ENCODE results near the gene FBXW8. TPM values are rescaled to one million over a fixed set of nuclear protein-coding genes. Genes with fewer than 3 reads are reported as not detected.
A peak's percentile ranks its signal among the peaks of the same experiment; 100 is the strongest.

FBXW8 gene
- total RNA-seq, 1 experiment from 2014 or later: 34.8 TPM

- Histone ChIP-seq H3K4me3 (ENCODE audit: low read length) (no peak overlapping the region), H3K9me2 (replicated peaks; ENCODE audit: insufficient read depth, low read length) (no peaks in the 10 kb centered on the region), H3K27me3 (ENCODE audit: low read length) (no peaks in the 10 kb centered on the region), H3K27ac (ENCODE audit: low read length) (peak overlapping the region; percentile 55), H3K4me1 (ENCODE audit: low read length) (peaks cover 72% of the 10 kb centered on the region), H3K9ac (ENCODE audit: low read length) (no peak overlapping the region), H3K9me3 (ENCODE audit: low read length) (no peaks in the 10 kb centered on the region), H3K4me2 (ENCODE audit: low read depth, low read length, poor library complexity, severe bottlenecking) (no peak overlapping the region), H4K20me1 (ENCODE audit: insufficient read depth, low read depth, low read length) (no peaks in the 10 kb centered on the region), H3K79me2 (ENCODE audit: low read length) (peaks cover 13% of the 10 kb centered on the region), H2AFZ (ENCODE audit: low read length) (no peak overlapping the region), H3K36me3 (ENCODE audit: insufficient read depth, low read length) (no peaks in the 10 kb centered on the region; the same call in 1 of the 2 replicates)
- DNase-seq: no peak
Measured at GRCh38 chr12:117061555-117062079, 150.9 kb downstream of the FBXW8 start.

DNA sequence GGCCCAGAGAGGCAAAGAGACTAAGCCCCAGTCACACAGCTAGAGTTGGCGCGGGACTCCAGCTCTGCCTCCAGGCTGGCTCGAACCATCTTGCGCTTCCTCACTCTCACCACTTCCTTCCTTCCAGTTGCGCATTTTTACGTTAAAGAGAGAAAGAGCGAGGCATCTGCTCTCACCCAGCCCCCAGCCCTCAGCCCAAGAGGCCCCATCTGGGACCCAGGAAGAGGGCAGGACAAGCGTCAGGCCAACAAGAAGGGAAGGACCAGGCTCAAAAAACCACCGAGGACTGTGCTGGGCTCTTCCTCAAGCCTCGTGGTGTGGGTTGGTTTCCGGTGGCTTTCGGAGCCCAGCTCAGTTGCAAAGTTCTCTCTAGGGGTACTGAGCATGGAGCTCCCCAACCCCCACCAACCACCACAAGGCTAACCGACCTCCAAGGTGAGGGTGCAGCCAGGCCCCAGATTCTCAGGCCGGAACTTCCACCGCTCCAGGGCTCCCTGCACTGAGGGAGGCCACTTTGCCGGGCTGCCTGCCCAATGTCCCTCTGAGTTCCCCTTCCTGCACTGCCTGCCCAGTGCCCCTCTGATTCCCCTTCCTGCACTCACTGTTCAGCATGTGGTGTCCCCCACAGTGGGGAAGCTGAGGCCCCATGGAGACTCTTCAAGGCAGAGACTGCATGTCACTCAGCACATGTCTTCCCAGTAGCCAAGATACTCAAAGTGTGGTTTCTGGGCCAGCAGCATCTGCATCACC, 152.6 kb downstream of the FBXW8 start:
- no peaks in the 10 kb centered on the region for H4K20me1 ChIP-seq (ENCODE audit: insufficient read depth, low read depth, low read length)
- H3K4me3 ChIP-seq (ENCODE audit: low read length): no peak overlapping the region
- H3K9me3 ChIP-seq (ENCODE audit: low read length): no peaks in the 10 kb centered on the region
- no peak overlapping the region for H3K27ac ChIP-seq (ENCODE audit: low read length)
- no peak overlapping the region for H2AFZ ChIP-seq (ENCODE audit: low read length)
- no peak overlapping the region for H3K4me2 ChIP-seq (ENCODE audit: low read depth, low read length, poor library complexity, severe bottlenecking)
- peaks cover 13% of the 10 kb centered on the region for H3K79me2 ChIP-seq (ENCODE audit: low read length)
- no peaks in the 10 kb centered on the region for H3K9me2 ChIP-seq (replicated peaks; ENCODE audit: insufficient read depth, low read length)
- peaks cover 64% of the 10 kb centered on the region for H3K4me1 ChIP-seq (ENCODE audit: low read length)
- DNase-seq: no peak
- H3K36me3 ChIP-seq (ENCODE audit: insufficient read depth, low read length): no peaks in the 10 kb centered on the region
- H3K27me3 ChIP-seq (ENCODE audit: low read length): no peaks in the 10 kb centered on the region
- no peak overlapping the region for H3K9ac ChIP-seq (ENCODE audit: low read length)

DNA sequence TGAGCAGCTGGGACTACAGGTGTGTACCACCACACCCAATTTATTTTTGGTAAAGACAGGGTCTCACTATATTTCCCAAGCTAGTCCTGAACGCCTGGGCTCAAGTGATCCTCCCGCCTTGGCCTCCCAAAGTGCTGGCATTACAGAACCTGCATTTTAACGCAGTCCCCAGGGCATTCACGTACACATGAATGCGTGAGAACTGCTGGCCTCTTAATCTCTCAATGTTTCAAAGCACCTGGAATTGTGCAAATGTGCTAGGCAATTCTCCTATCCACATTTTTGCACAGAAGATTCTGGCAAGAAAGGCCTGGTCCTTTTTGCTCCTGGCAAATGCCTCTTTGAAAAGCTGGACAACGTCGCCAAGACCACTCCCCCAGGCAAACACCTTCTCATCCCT, 153.3 kb downstream of the FBXW8 start:
- Histone ChIP-seq H3K9me2 (replicated peaks; ENCODE audit: insufficient read depth, low read length) (no peaks in the 10 kb centered on the region), H3K9ac (ENCODE audit: low read length) (no peak overlapping the region), H3K27me3 (ENCODE audit: low read length) (no peaks in the 10 kb centered on the region), H3K4me3 (ENCODE audit: low read length) (no peak overlapping the region), H3K36me3 (ENCODE audit: insufficient read depth, low read length) (no peaks in the 10 kb centered on the region), H3K4me2 (ENCODE audit: low read depth, low read length, poor library complexity, severe bottlenecking) (no peak overlapping the region), H3K79me2 (ENCODE audit: low read length) (peaks cover 17% of the 10 kb centered on the region), H3K9me3 (ENCODE audit: low read length) (no peaks in the 10 kb centered on the region), H4K20me1 (ENCODE audit: insufficient read depth, low read depth, low read length) (no peaks in the 10 kb centered on the region), H2AFZ (ENCODE audit: low read length) (no peak overlapping the region), H3K4me1 (ENCODE audit: low read length) (peaks cover 62% of the 10 kb centered on the region), H3K27ac (ENCODE audit: low read length) (no peak overlapping the region)
- DNase-seq: no peak

DNA sequence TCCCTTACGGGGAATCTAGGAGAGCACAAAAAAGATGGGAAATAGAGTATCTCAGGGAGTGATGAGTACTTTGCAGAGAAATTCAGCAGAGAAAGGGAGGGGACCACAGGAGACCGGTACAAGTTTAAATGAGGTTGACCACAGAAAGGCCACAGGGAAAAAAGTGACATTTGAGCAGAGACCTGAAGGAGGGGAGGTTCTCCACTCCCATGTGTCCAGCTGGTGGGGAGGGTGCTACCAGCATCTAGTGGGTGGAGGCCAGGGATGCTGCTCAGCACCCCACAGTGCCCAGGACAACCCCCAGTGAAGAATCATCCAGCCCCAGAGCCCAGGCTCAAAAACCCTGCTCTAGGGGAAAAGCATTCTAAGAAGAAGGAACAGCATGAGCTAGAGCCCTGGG, 153.8 kb downstream of the FBXW8 start:
- no peaks in the 10 kb centered on the region for H4K20me1 ChIP-seq (ENCODE audit: insufficient read depth, low read depth, low read length)
- peaks cover 57% of the 10 kb centered on the region for H3K4me1 ChIP-seq (ENCODE audit: low read length)

DNA sequence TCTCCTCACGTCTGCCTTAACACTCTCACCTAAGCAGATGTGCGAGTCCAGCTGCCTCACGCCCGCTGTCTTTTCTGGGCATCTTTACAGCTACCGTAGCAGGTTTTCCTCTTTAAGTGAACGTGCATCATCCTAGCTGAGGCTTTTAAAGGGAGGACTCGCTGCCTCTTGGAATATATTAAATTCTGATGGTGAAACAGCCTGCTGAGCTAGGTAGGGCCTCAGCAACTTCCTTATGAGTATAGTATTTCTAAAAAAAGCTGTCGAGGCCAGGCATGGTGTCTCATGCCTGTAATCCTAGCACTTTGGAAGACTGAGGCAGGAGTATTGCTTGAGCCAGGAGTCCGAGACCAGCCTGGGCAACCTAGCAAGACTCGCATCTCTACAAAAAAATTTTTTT, 156.3 kb downstream of the FBXW8 start:
- no peak for DNase-seq
- Histone ChIP-seq H3K9me3 (ENCODE audit: low read length) (no peaks in the 10 kb centered on the region), H3K79me2 (ENCODE audit: low read length) (peaks cover 17% of the 10 kb centered on the region), H3K4me1 (ENCODE audit: low read length) (peaks cover 44% of the 10 kb centered on the region), H4K20me1 (ENCODE audit: insufficient read depth, low read depth, low read length) (no peaks in the 10 kb centered on the region), H3K9me2 (replicated peaks; ENCODE audit: insufficient read depth, low read length) (no peaks in the 10 kb centered on the region), H3K4me3 (ENCODE audit: low read length) (no peak overlapping the region), H2AFZ (ENCODE audit: low read length) (no peak overlapping the region), H3K36me3 (ENCODE audit: insufficient read depth, low read length) (no peaks in the 10 kb centered on the region), H3K9ac (ENCODE audit: low read length) (no peak overlapping the region), H3K27me3 (ENCODE audit: low read length) (no peaks in the 10 kb centered on the region), H3K4me2 (ENCODE audit: low read depth, low read length, poor library complexity, severe bottlenecking) (no peak overlapping the region), H3K27ac (ENCODE audit: low read length) (no peak overlapping the region)

More for the DNA sequence above, 153.8 kb downstream of the FBXW8 start:
- no peaks in the 10 kb centered on the region for H3K36me3 ChIP-seq (ENCODE audit: insufficient read depth, low read length)
- H3K79me2 ChIP-seq (ENCODE audit: low read length): peaks cover 17% of the 10 kb centered on the region
- H3K9me2 ChIP-seq (replicated peaks; ENCODE audit: insufficient read depth, low read length): no peaks in the 10 kb centered on the region
- H3K4me3 ChIP-seq (ENCODE audit: low read length): no peak overlapping the region
- H3K9me3 ChIP-seq (ENCODE audit: low read length): no peaks in the 10 kb centered on the region
- H3K9ac ChIP-seq (ENCODE audit: low read length): no peak overlapping the region
- H3K4me2 ChIP-seq (ENCODE audit: low read depth, low read length, poor library complexity, severe bottlenecking): no peak overlapping the region
- no peaks in the 10 kb centered on the region for H3K27me3 ChIP-seq (ENCODE audit: low read length)
- DNase-seq: no peak
- no peak overlapping the region for H2AFZ ChIP-seq (ENCODE audit: low read length)
- no peak overlapping the region for H3K27ac ChIP-seq (ENCODE audit: low read length)

- no peak overlapping the region for H3K4me2 ChIP-seq (ENCODE audit: low read depth, low read length, poor library complexity, severe bottlenecking)
- H3K27me3 ChIP-seq (ENCODE audit: low read length): no peaks in the 10 kb centered on the region
- H3K9me2 ChIP-seq (replicated peaks; ENCODE audit: insufficient read depth, low read length): no peaks in the 10 kb centered on the region
- H3K4me1 ChIP-seq (ENCODE audit: low read length): peaks cover 40% of the 10 kb centered on the region
- no peak for DNase-seq
- no peak overlapping the region for H3K4me3 ChIP-seq (ENCODE audit: low read length)
- H3K9ac ChIP-seq (ENCODE audit: low read length): no peak overlapping the region
- no peaks in the 10 kb centered on the region for H3K36me3 ChIP-seq (ENCODE audit: insufficient read depth, low read length)
- no peak overlapping the region for H2AFZ ChIP-seq (ENCODE audit: low read length)
- peaks cover 15% of the 10 kb centered on the region for H3K79me2 ChIP-seq (ENCODE audit: low read length)
- no peaks in the 10 kb centered on the region for H3K9me3 ChIP-seq (ENCODE audit: low read length)
- H4K20me1 ChIP-seq (ENCODE audit: insufficient read depth, low read depth, low read length): no peaks in the 10 kb centered on the region
- no peak overlapping the region for H3K27ac ChIP-seq (ENCODE audit: low read length)
Measured at GRCh38 chr12:117067638-117068037, 156.9 kb downstream of the FBXW8 start.

- no peak overlapping the region for H3K4me3 ChIP-seq (ENCODE audit: low read length)
- H3K4me2 ChIP-seq (ENCODE audit: low read depth, low read length, poor library complexity, severe bottlenecking): no peak overlapping the region
- H3K79me2 ChIP-seq (ENCODE audit: low read length): peaks cover 13% of the 10 kb centered on the region; the same call in 1 of the 2 replicates
- no peaks in the 10 kb centered on the region; the same call in 1 of the 2 replicates for H3K36me3 ChIP-seq (ENCODE audit: insufficient read depth, low read length)
- H3K27me3 ChIP-seq (ENCODE audit: low read length): no peaks in the 10 kb centered on the region
- H3K9me3 ChIP-seq (ENCODE audit: low read length): no peaks in the 10 kb centered on the region
- H3K9me2 ChIP-seq (replicated peaks; ENCODE audit: insufficient read depth, low read length): no peaks in the 10 kb centered on the region
- H3K27ac ChIP-seq (ENCODE audit: low read length): no peak overlapping the region; the same call in 1 of the 2 replicates
- H3K4me1 ChIP-seq (ENCODE audit: low read length): peaks cover 31% of the 10 kb centered on the region
- DNase-seq: no peak
- H4K20me1 ChIP-seq (ENCODE audit: insufficient read depth, low read depth, low read length): no peaks in the 10 kb centered on the region
- no peak overlapping the region for H2AFZ ChIP-seq (ENCODE audit: low read length)
- H3K9ac ChIP-seq (ENCODE audit: low read length): no peak overlapping the region
Measured at GRCh38 chr12:117068492-117068891, 157.7 kb downstream of the FBXW8 start.

- Histone ChIP-seq H3K9ac (ENCODE audit: low read length) (no peak overlapping the region), H3K9me2 (replicated peaks; ENCODE audit: insufficient read depth, low read length) (no peaks in the 10 kb centered on the region), H3K4me1 (ENCODE audit: low read length) (peaks cover 28% of the 10 kb centered on the region)
Measured at GRCh38 chr12:117069101-117069797, 158.5 kb downstream of the FBXW8 start.

More at GRCh38 chr12:117069101-117069797, 158.5 kb downstream of the FBXW8 start:
- Histone ChIP-seq H3K27me3 (ENCODE audit: low read length) (no peaks in the 10 kb centered on the region), H3K79me2 (ENCODE audit: low read length) (peaks cover 15% of the 10 kb centered on the region; the same call in 1 of the 2 replicates), H3K27ac (ENCODE audit: low read length) (no peak overlapping the region; the same call in 1 of the 2 replicates), H3K36me3 (ENCODE audit: insufficient read depth, low read length) (no peaks in the 10 kb centered on the region; the same call in 1 of the 2 replicates), H4K20me1 (ENCODE audit: insufficient read depth, low read depth, low read length) (no peaks in the 10 kb centered on the region), H3K4me2 (ENCODE audit: low read depth, low read length, poor library complexity, severe bottlenecking) (no peak overlapping the region), H3K4me3 (ENCODE audit: low read length) (no peak overlapping the region), H2AFZ (ENCODE audit: low read length) (no peak overlapping the region), H3K9me3 (ENCODE audit: low read length) (no peaks in the 10 kb centered on the region)
- no peak for DNase-seq
